ENCODE results near the gene MS4A15. TPM values are rescaled to one million over a fixed set of nuclear protein-coding genes. Genes with fewer than 3 reads are reported as not detected.

MS4A15 gene
- total and polyA plus RNA-seq, 7 experiments from 2014 or later = not detected

GRCh38 chr11:60809691-60810090 is 53.0 kb downstream of the MS4A15 start:
- no peak overlapping the region for H3K4me3 ChIP-seq (ENCODE audit: low read length)
- no peaks in the 10 kb centered on the region for H3K27me3 ChIP-seq (ENCODE audit: control insufficient read depth in 2 of 2, insufficient read depth in 2 of 2, low read length in 2 of 2)
- peaks cover 0 to 10% (median 0%) of the 10 kb centered on the region in 7 donors for H3K4me1 Mint-ChIP-seq
- POLR2A ChIA-PET = no interaction called here
- intact Hi-C loops (cut with micrococcal nuclease) = no loop called here
- H3K4me3 Mint-ChIP-seq = no peak overlapping the region
- H3K9me3 ChIP-seq (ENCODE audit: control insufficient read depth in 2 of 3, low read length in 3 of 3) = no peaks in the 10 kb centered on the region
- H3K36me3 Mint-ChIP-seq = no peaks in the 10 kb centered on the region
- CTCF ChIA-PET = no interaction called here
- peaks cover 0 to 5% (median 0%) of the 10 kb centered on the region in 11 donors for H3K9me3 Mint-ChIP-seq
- H3K27ac ChIP-seq (ENCODE audit: low read depth, low read length) = no peak overlapping the region
- no peak for DNase-seq
- H3K4me1 ChIP-seq (ENCODE audit: control insufficient read depth in 2 of 2, insufficient read depth in 2 of 2, low read length in 2 of 2) = no peaks in the 10 kb centered on the region
- no peak for ATAC-seq
- no peaks in the 10 kb centered on the region for H3K36me3 ChIP-seq (ENCODE audit: control insufficient read depth in 2 of 3, insufficient read depth in 3 of 3, low read length in 3 of 3)
- peaks cover 0 to 15% (median 0%) of the 10 kb centered on the region in 5 donors for H3K27me3 Mint-ChIP-seq
- H3K27ac Mint-ChIP-seq = no peak overlapping the region

- no peaks in the 10 kb centered on the region for H3K4me1 ChIP-seq (ENCODE audit: control insufficient read depth in 2 of 2, insufficient read depth in 2 of 2, low read length in 2 of 2)
- ATAC-seq = no peak
- peaks cover 0 to 10% (median 0%) of the 10 kb centered on the region in 7 donors for H3K4me1 Mint-ChIP-seq
- H3K27me3 Mint-ChIP-seq = peaks cover 0 to 15% (median 0%) of the 10 kb centered on the region in 5 donors
- H3K36me3 ChIP-seq (ENCODE audit: control insufficient read depth in 2 of 3, insufficient read depth in 3 of 3, low read length in 3 of 3) = no peaks in the 10 kb centered on the region
- no peak overlapping the region for H3K4me3 Mint-ChIP-seq
- ChIA-PET CTCF (no interaction called here), POLR2A (no interaction called here)
- DNase-seq = no peak
- H3K4me3 ChIP-seq (ENCODE audit: low read length) = no peak overlapping the region
- intact Hi-C loops (cut with micrococcal nuclease) = no loop called here
- H3K9me3 ChIP-seq (ENCODE audit: control insufficient read depth in 2 of 3, low read length in 3 of 3) = no peaks in the 10 kb centered on the region
- H3K9me3 Mint-ChIP-seq = peaks cover 0 to 5% (median 0%) of the 10 kb centered on the region in 11 donors
- no peak overlapping the region for H3K27ac ChIP-seq (ENCODE audit: low read depth, low read length)
- H3K27me3 ChIP-seq (ENCODE audit: control insufficient read depth in 2 of 2, insufficient read depth in 2 of 2, low read length in 2 of 2) = no peaks in the 10 kb centered on the region
- peak overlapping the region in 1 of 9 donors; percentile 28 for H3K27ac Mint-ChIP-seq
- H3K36me3 Mint-ChIP-seq = no peaks in the 10 kb centered on the region
Observed at GRCh38 chr11:60810151-60810550, 53.5 kb downstream of the MS4A15 start.

- Mint-ChIP-seq H3K9me3 (peaks cover 0 to 5% (median 0%) of the 10 kb centered on the region in 11 donors), H3K27ac (peak overlapping the region in 1 of 9 donors; percentile 28), H3K4me3 (no peak overlapping the region), H3K27me3 (peaks cover 0 to 13% (median 0%) of the 10 kb centered on the region in 5 donors), H3K4me1 (peaks cover 0 to 10% (median 0%) of the 10 kb centered on the region in 7 donors), H3K36me3 (no peaks in the 10 kb centered on the region)
- CTCF ChIA-PET = no interaction called here
- H3K4me1 ChIP-seq (ENCODE audit: control insufficient read depth in 2 of 2, insufficient read depth in 2 of 2, low read length in 2 of 2) = no peaks in the 10 kb centered on the region
- intact Hi-C loops (cut with micrococcal nuclease) = no loop called here
- H3K4me3 ChIP-seq (ENCODE audit: low read length) = no peak overlapping the region
- no peaks in the 10 kb centered on the region for H3K27me3 ChIP-seq (ENCODE audit: control insufficient read depth in 2 of 2, insufficient read depth in 2 of 2, low read length in 2 of 2)
- H3K27ac ChIP-seq (ENCODE audit: low read depth, low read length) = no peak overlapping the region
- H3K9me3 ChIP-seq (ENCODE audit: control insufficient read depth in 2 of 3, low read length in 3 of 3) = no peaks in the 10 kb centered on the region
- POLR2A ChIA-PET = no interaction called here
- no peaks in the 10 kb centered on the region for H3K36me3 ChIP-seq (ENCODE audit: control insufficient read depth in 2 of 3, insufficient read depth in 3 of 3, low read length in 3 of 3)
- DNase-seq (no peak), ATAC-seq (no peak)
Observed at GRCh38 chr11:60810569-60810968, 53.9 kb downstream of the MS4A15 start.

GRCh38 chr11:60813324-60813723 is 56.7 kb downstream of the MS4A15 start:
- ChIA-PET CTCF (no interaction called here), POLR2A (no interaction called here)
- no peak overlapping the region for H3K4me3 ChIP-seq (ENCODE audit: low read length)
- DNase-seq = no peak
- peaks cover 0 to 7% (median 0%) of the 10 kb centered on the region in 5 donors for H3K27me3 Mint-ChIP-seq
- intact Hi-C loops (cut with micrococcal nuclease) = no loop called here
- no peaks in the 10 kb centered on the region for H3K36me3 ChIP-seq (ENCODE audit: control insufficient read depth in 2 of 3, insufficient read depth in 3 of 3, low read length in 3 of 3)
- no peak overlapping the region for H3K27ac ChIP-seq (ENCODE audit: low read depth, low read length)
- no peaks in the 10 kb centered on the region for H3K27me3 ChIP-seq (ENCODE audit: control insufficient read depth in 2 of 2, insufficient read depth in 2 of 2, low read length in 2 of 2)
- no peak overlapping the region for H3K27ac Mint-ChIP-seq
- H3K4me1 ChIP-seq (ENCODE audit: control insufficient read depth in 2 of 2, insufficient read depth in 2 of 2, low read length in 2 of 2) = no peaks in the 10 kb centered on the region
- H3K36me3 Mint-ChIP-seq = no peaks in the 10 kb centered on the region
- peaks cover 0 to 13% (median 3%) of the 10 kb centered on the region in 3 experiments for H3K9me3 ChIP-seq (ENCODE audit: control insufficient read depth in 2 of 3, low read length in 3 of 3)
- H3K9me3 Mint-ChIP-seq = peaks cover 0 to 18% (median 12%) of the 10 kb centered on the region in 11 donors
- H3K4me3 Mint-ChIP-seq = no peak overlapping the region
- peaks cover 0 to 7% (median 0%) of the 10 kb centered on the region in 7 donors for H3K4me1 Mint-ChIP-seq
- no peak for ATAC-seq

- no peak for DNase-seq
- intact Hi-C loops (cut with micrococcal nuclease) = no loop called here
- no peak overlapping the region for H3K27ac ChIP-seq (ENCODE audit: low read depth, low read length)
- no peaks in the 10 kb centered on the region for H3K4me1 ChIP-seq (ENCODE audit: control insufficient read depth in 2 of 2, insufficient read depth in 2 of 2, low read length in 2 of 2)
- ChIA-PET POLR2A (interaction anchor here (0.9 kb wide), 1 partner anchor 58 kb away, joined by 3 read pairs; no protein-coding TSS in a partner anchor), CTCF (no interaction called here)
- peaks cover 0 to 13% (median 3%) of the 10 kb centered on the region in 3 experiments for H3K9me3 ChIP-seq (ENCODE audit: control insufficient read depth in 2 of 3, low read length in 3 of 3)
- H3K27me3 Mint-ChIP-seq = peaks cover 0 to 7% (median 0%) of the 10 kb centered on the region in 5 donors
- H3K36me3 Mint-ChIP-seq = no peaks in the 10 kb centered on the region
- H3K4me1 Mint-ChIP-seq = peaks cover 0 to 7% (median 0%) of the 10 kb centered on the region in 7 donors
- no peak overlapping the region for H3K4me3 Mint-ChIP-seq
- no peaks in the 10 kb centered on the region for H3K36me3 ChIP-seq (ENCODE audit: control insufficient read depth in 2 of 3, insufficient read depth in 3 of 3, low read length in 3 of 3)
- ATAC-seq = no peak
- H3K9me3 Mint-ChIP-seq = peaks cover 0 to 18% (median 12%) of the 10 kb centered on the region in 11 donors
- no peaks in the 10 kb centered on the region for H3K27me3 ChIP-seq (ENCODE audit: control insufficient read depth in 2 of 2, insufficient read depth in 2 of 2, low read length in 2 of 2)
- no peak overlapping the region for H3K27ac Mint-ChIP-seq
- H3K4me3 ChIP-seq (ENCODE audit: low read length) = no peak overlapping the region
Observed at GRCh38 chr11:60814112-60814511, 57.4 kb downstream of the MS4A15 start.

- no peak overlapping the region for H3K4me3 ChIP-seq (ENCODE audit: low read length)
- Mint-ChIP-seq H3K4me1 (peaks cover 0 to 2% (median 0%) of the 10 kb centered on the region in 7 donors), H3K27ac (no peak overlapping the region), H3K27me3 (no peaks in the 10 kb centered on the region), H3K4me3 (no peak overlapping the region), H3K36me3 (no peaks in the 10 kb centered on the region), H3K9me3 (peaks cover 0 to 18% (median 12%) of the 10 kb centered on the region in 11 donors)
- ChIA-PET POLR2A (no interaction called here), CTCF (no interaction called here)
- no peaks in the 10 kb centered on the region for H3K36me3 ChIP-seq (ENCODE audit: control insufficient read depth in 2 of 3, insufficient read depth in 3 of 3, low read length in 3 of 3)
- ATAC-seq = no peak
- DNase-seq = no peak
- H3K4me1 ChIP-seq (ENCODE audit: control insufficient read depth in 2 of 2, insufficient read depth in 2 of 2, low read length in 2 of 2) = no peaks in the 10 kb centered on the region
- H3K9me3 ChIP-seq (ENCODE audit: control insufficient read depth in 2 of 3, low read length in 3 of 3) = peaks cover 0 to 13% (median 3%) of the 10 kb centered on the region in 3 experiments
- intact Hi-C loops (cut with micrococcal nuclease) = no loop called here
- no peak overlapping the region for H3K27ac ChIP-seq (ENCODE audit: low read depth, low read length)
- no peaks in the 10 kb centered on the region for H3K27me3 ChIP-seq (ENCODE audit: control insufficient read depth in 2 of 2, insufficient read depth in 2 of 2, low read length in 2 of 2)
Observed at GRCh38 chr11:60816590-60817157, 60.0 kb downstream of the MS4A15 start.

- no peak for DNase-seq
- H3K36me3 ChIP-seq (ENCODE audit: control insufficient read depth in 2 of 3, insufficient read depth in 3 of 3, low read length in 3 of 3) = no peaks in the 10 kb centered on the region
- Mint-ChIP-seq H3K9me3 (peaks cover 0 to 18% (median 12%) of the 10 kb centered on the region in 11 donors), H3K27me3 (peaks cover 0 to 4% (median 0%) of the 10 kb centered on the region in 5 donors), H3K27ac (no peak overlapping the region), H3K36me3 (no peaks in the 10 kb centered on the region), H3K4me1 (peaks cover 0 to 2% (median 0%) of the 10 kb centered on the region in 7 donors), H3K4me3 (no peak overlapping the region)
- CTCF ChIA-PET = no interaction called here
- POLR2A ChIA-PET = no interaction called here
- no peak overlapping the region for H3K27ac ChIP-seq (ENCODE audit: low read depth, low read length)
- H3K4me3 ChIP-seq (ENCODE audit: low read length) = no peak overlapping the region
- no peak for ATAC-seq
- no peaks in the 10 kb centered on the region for H3K4me1 ChIP-seq (ENCODE audit: control insufficient read depth in 2 of 2, insufficient read depth in 2 of 2, low read length in 2 of 2)
- no peaks in the 10 kb centered on the region for H3K27me3 ChIP-seq (ENCODE audit: control insufficient read depth in 2 of 2, insufficient read depth in 2 of 2, low read length in 2 of 2)
- H3K9me3 ChIP-seq (ENCODE audit: control insufficient read depth in 2 of 3, low read length in 3 of 3) = peaks cover 0 to 13% (median 3%) of the 10 kb centered on the region in 3 experiments
- intact Hi-C loops (cut with micrococcal nuclease) = no loop called here
Observed at GRCh38 chr11:60818057-60818456, 61.4 kb downstream of the MS4A15 start.
